ENCODE data around the gene CORO2B.
"Not testable (repeated sequence)": the region's sequence is repeated elsewhere in the genome, so short reads cannot be mapped to it uniquely, and the experiment has no call there.

CORO2B gene

DNA sequence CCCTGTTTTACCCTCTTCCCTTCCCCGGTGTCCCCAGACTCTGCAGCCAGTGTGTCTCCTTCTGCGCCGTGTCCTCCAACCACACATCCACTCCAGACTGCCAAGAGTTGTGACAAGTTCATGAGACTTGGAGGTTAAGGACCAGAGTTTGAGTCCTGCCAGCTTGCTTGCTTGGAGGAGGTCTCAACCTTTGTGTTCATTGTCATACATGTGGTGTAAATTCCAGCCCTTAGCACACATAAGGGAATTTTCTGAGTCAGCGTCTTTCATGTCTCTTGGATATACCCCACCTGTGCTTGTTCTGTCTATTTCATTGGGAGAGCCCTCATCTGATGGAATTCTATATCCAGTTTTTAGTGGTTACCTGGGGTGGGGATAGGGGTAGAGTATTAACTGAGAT lies 13.3 kb downstream of the CORO2B start:
- DNase-seq (ENCODE audit: low read depth in 2 of 2) = no peak

DNA sequence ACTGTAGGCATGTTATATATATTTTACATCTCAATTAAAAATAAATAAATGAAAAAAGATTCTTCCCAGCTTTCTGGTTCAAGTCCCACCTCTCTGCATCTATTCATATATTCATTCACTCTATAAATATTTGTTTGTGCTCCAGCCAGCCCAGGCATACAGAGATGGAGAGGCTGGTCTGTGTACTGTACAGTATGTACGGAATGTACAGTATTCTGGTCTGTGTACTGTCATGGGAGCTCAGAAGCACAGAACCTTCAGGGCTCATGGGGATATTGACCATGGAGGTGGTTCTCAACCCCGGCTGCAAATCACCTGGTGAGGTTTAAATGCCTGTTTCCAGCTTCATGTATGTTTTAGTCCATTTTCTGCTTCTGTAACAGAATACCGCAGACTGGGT lies 13.8 kb downstream of the CORO2B start:
- DNase-seq (ENCODE audit: low read depth in 2 of 2) = no peak

DNA sequence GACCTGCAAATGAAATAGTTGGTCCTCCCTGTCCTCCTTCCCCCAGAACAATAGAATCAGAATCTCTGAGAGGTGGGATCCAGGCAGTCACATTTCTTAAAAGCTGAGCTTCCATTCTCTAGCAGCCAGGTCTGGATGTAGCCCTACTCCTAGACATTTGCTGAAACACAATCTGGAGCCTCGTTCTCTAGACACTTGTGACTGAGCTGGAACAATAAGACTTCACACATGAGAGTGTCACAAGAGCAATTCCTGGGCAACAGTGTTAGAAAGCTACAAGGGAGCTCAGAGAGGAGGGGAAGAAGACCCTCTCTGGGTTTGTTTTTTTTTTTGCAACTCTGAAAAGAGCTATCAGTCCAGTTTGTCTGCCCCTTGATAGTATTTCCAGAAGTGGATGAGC lies 14.5 kb downstream of the CORO2B start:
- DNase-seq (ENCODE audit: low read depth in 2 of 2) = no peak

- DNase-seq (ENCODE audit: low read depth in 2 of 2) = no peak
Measured at GRCh38 chr15:68593828-68594532, 15.2 kb downstream of the CORO2B start.

DNA sequence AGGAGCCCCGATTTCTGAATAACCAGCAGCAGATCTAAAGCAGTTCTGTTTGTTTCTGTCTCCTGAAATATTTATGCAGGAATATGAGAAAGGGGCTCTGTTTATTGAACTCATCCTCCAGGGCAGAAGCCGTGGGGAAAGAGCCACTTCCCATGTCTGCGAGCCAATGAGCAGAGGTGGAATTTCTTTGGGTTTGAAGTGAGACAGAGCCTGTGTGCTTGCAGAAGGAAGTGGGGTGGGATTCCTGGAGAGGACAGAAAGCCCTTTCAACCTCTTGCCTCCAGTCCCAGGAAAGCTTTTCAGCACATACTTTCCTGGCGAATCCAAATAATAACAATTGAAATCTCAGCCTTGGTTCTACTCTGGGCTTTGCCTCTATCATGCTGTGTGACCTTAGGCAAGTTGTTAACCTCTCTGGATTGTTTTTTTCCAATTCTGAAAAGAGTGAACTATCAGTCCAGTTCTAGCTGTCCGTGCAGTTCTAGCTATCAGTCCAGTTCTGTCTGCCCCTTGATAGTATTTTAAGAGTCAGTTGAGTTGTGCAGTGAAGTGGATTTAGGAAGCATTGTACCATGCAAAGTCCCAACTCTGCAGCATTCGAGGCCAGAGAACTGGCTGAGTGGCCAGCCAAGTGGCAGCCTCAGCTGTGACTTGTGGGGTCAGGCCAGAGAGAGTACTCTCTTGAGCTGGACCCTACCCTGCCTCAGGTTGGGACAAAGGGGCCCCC lies 15.9 kb downstream of the CORO2B start:
- no peak for DNase-seq (ENCODE audit: low read depth in 2 of 2)

DNA sequence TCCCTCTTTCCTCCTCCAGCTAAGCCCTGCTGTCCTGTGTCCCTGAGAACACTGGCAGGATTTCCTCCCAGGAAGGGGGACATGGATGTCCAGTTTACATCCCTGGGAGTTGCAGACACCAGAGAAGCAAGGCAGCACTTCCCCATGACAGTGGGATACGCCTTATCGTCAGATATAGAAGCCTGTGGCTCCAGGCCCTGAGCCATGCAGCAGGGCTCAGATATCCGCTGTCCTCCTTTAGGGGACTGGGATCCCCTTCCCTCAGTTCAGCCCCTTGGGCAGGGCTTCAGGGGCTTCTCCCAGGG lies 16.4 kb downstream of the CORO2B start:
- no peak for DNase-seq (ENCODE audit: low read depth in 2 of 2)

GRCh38 chr15:68595761-68596160 lies 17.0 kb downstream of the CORO2B start:
- no peak for DNase-seq (ENCODE audit: low read depth in 2 of 2)

DNA sequence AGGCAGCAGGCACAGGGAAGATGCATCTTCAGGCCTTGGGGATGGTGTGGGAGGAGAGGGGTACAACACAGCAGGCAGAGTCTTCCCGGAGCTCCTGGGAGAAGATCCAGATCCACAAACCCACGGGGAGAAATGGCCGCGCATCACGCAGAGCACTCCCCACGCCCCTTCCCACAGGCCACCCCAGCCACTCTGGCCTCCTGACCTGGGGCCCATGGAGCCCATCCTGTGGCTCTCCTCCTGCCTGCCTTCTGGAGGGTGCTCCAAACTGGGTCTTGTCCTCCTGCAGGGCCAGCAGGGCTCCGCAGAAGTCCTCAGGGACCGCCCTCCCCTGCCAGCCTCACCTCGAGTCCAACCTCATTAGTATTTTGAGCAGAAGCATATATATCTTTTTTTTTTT lies 17.9 kb downstream of the CORO2B start:
- no peak for DNase-seq (ENCODE audit: low read depth in 2 of 2)

DNA sequence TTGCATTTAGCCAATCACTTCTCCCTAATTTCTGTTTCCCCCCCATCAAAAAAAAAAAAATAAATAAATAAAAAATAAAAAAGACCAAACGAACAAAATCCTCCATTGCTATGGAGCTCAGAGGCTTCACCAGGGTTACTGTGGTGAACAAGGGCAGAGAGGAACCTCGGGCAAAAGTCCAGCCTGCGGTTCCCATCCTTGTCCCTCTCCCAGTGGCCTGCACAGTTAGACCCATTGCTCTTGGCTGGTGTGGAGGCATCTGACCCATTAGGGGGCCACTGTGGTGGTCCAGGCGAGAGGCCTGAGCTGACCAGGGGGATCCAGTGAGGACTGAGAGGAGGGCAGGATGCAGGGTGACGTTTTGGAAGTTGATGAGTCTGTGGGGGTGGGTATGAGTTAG lies 18.8 kb downstream of the CORO2B start:
- DNase-seq (ENCODE audit: low read depth in 2 of 2) = no peak

GRCh38 chr15:68598171-68599152 lies 19.7 kb downstream of the CORO2B start:
- DNase-seq (ENCODE audit: low read depth in 2 of 2) = no peak

GRCh38 chr15:68599153-68599545 lies 20.4 kb downstream of the CORO2B start:
- DNase-seq (ENCODE audit: low read depth in 2 of 2) = no peak

DNA sequence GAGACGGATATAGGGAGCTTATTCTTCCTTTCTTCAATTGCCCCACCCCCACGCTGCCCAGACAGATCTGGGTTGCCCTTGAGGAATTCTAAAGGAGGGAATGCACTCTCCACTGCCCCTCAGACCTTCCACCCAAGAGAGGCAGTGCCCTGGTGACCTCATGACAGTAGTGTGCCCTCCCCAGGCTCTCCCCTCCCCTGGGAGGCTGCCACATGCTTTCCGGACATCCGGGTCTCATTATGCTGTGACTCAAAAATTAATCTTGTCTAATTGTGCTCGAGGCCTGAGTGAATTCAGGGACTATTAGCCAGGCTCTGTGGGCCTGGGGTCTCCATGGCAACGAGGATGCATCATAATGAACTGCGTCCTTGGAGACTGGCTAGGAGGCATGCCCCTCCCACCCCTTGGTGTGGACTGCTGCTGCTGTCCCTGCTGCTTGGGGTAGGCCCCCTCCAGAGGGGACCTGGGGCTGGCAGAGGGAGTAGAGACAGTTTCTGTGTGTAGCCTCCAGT lies 20.8 kb downstream of the CORO2B start:
- DNase-seq (ENCODE audit: low read depth in 2 of 2) = no peak

DNA sequence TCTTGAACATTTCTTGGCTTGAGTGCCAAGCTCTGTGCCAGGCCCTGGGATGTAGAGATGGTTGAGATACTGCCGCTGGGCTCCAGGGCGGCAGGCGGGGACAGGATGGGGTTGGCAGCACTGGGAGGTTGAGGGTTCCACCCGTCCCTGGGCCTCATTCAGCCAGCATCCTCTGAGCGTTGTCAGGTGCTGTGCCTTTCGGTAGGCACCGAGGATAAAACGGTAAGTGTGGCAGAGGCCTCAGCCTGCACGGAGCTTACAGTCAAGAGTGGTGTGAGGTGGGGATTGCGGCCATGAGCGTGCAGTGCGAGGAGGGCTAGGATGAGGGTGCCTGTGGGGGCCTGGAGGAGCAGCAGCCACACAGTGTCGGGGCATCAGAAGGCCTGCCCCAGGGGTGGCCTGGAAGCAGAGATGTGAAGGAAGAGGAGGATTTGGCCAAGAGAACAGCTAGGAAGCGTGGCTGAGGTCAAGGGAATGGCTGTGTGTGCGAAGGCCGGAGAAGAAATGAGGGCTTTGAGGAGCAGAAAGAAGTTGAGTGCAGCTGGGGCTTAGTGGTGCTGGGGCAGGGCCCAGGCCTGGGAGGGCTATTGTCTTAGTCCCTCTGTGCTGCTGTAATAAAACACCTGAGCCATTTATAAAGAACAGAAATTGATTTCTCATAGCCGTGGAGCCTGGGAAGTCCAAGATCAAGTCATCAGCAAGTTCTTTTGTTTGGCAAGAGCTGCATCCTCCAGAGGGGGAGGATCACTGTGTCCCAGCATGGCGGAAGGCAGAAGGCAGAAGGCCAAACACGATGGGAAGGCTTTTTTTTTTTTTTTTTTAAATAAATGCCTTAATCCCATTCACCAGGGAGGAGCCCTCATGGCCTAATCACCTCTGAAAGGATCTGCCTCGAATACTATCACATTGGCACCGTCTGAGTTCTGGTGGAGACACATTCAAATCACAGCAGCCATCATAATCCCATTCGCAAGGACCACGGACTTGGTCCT lies 22.7 kb downstream of the CORO2B start:
- no peak for DNase-seq (ENCODE audit: low read depth in 2 of 2)

DNA sequence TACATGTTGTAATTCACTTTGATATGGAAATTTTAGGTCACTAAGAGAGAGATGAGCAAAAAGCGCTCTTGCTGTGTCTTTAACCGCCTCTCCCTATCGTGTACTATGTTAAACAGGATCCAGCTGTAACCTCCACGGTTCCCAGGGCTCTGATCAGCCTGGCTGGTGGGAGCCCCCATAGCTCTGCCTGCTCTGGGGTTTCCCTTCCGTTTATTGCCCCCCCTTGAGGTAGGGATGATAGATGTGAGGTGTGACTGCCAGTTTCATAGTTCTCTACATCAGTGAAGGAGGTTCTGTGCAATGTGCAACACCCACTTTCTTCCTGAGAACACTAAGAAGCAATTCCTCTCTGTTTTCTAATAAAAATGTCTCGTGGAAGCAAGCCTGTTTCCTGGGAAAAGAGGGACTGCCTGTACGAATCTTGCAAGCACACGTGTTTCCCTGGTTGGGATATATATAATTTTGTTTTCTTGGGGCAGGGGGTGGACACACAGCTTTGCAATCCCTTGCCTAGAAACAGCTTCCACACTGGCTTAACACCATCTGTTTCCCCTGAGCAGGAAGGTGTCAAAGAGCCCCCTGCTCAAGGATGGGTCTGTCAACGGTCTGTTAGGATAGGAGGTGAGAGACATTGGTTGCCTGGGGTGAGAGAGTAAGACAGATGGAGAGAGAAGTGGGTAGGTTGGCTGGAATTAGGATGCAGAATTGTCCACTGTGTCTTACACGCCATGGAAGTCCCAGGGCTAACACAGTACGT lies 23.8 kb downstream of the CORO2B start:
- DNase-seq (ENCODE audit: low read depth in 2 of 2) = no peak

DNA sequence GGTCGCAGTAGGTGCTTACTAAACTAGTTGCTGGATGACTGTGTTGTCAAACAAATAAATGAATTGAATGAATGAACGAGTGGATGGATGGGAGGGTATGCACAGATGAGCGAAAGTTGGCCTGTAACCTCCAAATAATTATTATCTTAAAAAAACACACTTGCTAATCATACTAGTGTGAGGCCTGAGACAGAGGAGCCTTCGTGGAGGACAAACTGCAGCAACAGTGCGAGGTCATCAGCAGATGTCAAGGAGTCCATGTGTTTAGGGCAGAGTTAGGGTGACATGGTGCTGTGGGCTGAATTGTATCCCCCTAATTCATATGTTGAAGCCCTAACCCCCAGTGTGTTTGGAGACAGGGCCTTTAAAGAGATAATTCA lies 24.4 kb downstream of the CORO2B start:
- no peak for DNase-seq (ENCODE audit: low read depth in 2 of 2)

DNA sequence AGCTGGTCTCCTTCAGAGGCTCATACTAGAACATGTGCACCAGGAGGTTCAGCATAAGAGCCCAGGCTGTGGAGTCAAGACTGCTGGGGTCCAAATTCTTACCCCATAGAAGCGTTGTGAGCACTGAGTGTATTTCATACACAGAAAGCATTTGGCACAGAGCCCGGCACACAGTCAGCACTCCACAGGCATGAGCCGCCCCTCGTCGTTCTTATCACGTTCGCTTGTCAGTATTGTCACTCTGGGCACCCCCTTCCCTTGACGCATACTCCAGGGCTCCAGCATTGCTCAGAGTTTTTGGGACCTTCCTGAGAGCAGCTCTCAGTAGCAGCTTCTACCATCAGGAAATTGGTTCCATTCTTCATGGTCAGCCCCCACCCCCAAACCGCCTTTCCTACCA lies 25.2 kb downstream of the CORO2B start:
- DNase-seq (ENCODE audit: low read depth in 2 of 2) = no peak

DNA sequence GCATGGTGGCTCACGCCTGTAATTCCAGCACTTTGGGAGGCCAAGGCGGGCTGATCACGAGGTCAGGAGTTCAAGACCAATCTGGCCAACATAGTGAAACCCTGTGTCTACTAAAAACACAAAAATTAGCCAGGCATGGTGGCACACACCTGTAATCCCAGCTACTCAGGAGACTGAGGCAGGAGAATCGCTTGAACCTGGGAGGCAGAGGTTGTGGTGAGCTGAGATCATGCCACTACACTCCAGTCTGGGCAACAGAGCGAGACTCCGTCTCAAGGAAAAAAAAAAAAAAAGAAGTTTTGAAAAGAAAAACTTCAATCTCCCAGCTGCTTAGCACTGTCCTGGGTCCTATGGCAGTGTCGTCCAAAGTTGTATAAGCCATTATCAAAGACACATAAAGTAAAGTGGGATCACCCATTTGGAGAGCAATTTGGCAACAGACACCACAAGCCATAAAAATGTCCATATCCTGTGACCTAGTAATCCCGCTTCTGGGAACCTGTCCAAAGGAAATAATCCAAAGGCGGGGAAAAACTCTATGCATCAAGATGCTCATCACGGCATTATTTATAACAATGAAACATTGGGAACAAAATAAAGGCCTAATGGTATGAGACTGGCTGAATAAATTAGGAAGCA lies 26.2 kb downstream of the CORO2B start:
- DNase-seq (ENCODE audit: low read depth in 2 of 2) = not testable (repeated sequence)

DNA sequence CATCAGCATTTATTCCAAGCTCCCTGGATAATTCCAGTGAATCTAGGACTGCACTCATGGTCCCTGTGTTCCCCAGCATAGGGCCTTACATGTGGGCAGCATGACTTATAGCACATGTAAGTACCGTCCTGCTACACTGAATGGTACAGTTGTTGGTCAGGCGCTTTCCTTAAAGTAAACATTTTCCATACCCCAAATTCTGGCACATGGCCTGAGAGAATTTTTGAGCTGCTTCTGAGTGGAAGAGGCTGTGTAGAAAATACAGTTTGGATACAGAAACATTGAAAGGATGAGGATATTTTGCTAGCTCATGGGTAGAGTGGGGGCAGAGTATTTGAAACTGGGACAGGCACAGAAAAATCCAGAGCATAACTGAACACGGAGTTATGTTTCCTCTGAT lies 27.6 kb downstream of the CORO2B start:
- DNase-seq (ENCODE audit: low read depth in 2 of 2) = no peak

DNA sequence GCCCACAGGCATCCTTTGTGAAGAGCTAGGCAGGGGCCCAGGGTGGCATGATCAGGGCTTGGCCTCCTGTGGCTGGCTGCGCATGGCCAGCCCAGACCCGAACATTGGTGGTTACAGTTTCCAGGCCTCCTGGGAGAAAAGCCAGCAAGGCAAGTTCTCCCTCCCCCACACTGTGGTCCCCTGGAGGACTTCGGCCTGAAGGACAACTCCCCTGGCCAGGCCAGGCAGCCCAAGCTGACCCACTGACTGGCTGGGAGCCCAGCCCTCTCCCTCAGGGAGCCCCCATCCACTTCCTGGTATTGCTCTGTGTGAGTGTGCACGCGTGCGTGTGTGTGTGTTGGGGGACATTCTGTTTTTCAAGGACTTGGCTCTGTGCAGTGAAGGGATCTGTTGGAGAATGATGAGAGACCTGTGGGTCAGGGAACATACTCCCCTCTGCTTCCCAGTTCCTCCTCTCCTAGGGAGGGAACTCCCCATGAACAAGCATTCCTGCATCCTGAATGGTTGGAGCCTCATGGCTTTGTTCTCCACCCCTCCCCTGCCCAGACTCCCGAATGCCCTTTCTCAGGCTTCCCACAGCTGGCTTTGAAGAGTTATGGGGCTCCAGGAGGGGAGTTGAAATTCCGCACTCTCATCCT lies 29.5 kb downstream of the CORO2B start:
- no peak for DNase-seq (ENCODE audit: low read depth in 2 of 2)

All from activated CD4-positive, alpha-beta T cell treated with anti-CD3 and anti-CD28 coated beads for 24 hours (primary cell).